H1 (cell line): ENCODE data around the gene KCNQ1. TPM values are rescaled to one million over a fixed set of nuclear protein-coding genes. Genes with fewer than 3 reads are reported as not detected.

Source experiments
- CTCF ChIA-PET: fragments of 300-600 bp; sonication (Branson Sonifier 250); formaldehyde crosslinking; loops from one replicate; lab custom pipeline; 2021; ENCODE audit not compliant: partially characterized antibody; lab: Charles Lee
- POLR2A ChIA-PET: fragments of 300-600 bp; sonication (Branson Sonifier 250); formaldehyde crosslinking; loops from one replicate; lab custom pipeline; 2021; ENCODE audit warnings: inconsistent platforms; ENCODE audit not compliant: partially characterized antibody; lab: Charles Lee
- DNase-seq, 2 experiments: peaks; one replicate each; pipeline versions ENCODE4 v3.0.0 to v3.0.0-alpha.2; 2010 to 2022; ENCODE audit warnings: low spot score in 2 of 2, low read depth in 1 of 2, mixed read lengths in 1 of 2
- FAIRE-seq: peaks from 2 replicates; lab custom pipeline; 2011; peaks lifted over from hg19 to GRCh38; lab: Jason Lieb, UNC
- H2AFZ ChIP-seq: 2 replicates; pipeline ENCODE4 v1.8.1; 2012; ENCODE audit warnings: low read length, inconsistent platforms
- H2AK5ac ChIP-seq: 2 replicates; pipeline ENCODE4 v1.6.1; 2013; ENCODE audit warnings: low read depth, low read length
- H2BK120ac ChIP-seq: replicated peaks from 2 replicates; pipeline ENCODE3; 2013; ENCODE audit warnings: low read depth, low read length, inconsistent platforms
- H2BK12ac ChIP-seq: 2 replicates; pipeline ENCODE4 v1.6.1; 2013; ENCODE audit warnings: low read depth, low read length
- H2BK15ac ChIP-seq: 2 replicates; pipeline ENCODE4 v1.6.1; 2013; ENCODE audit warnings: low read length
- H2BK20ac ChIP-seq: 2 replicates; pipeline ENCODE4 v1.6.1; 2013; ENCODE audit warnings: low read length
- H2BK5ac ChIP-seq: 2 replicates; pipeline ENCODE4 v1.6.1; 2013; ENCODE audit warnings: low read depth, low read length
- H3K14ac ChIP-seq: 2 replicates; pipeline ENCODE4 v1.6.1; 2013; ENCODE audit warnings: inconsistent platforms; ENCODE audit not compliant: insufficient read length
- H3K18ac ChIP-seq: 2 replicates; pipeline ENCODE4 v1.6.1; 2013; ENCODE audit warnings: low read length; ENCODE audit errors: extremely low read depth
- H3K23ac ChIP-seq: 2 replicates; pipeline ENCODE4 v1.6.1; 2013; ENCODE audit warnings: inconsistent platforms; ENCODE audit not compliant: insufficient read length
- H3K23me2 ChIP-seq: 2 replicates; pipeline ENCODE4 v1.6.1; 2013; ENCODE audit warnings: low read depth, low read length
- H3K27ac ChIP-seq: 2 replicates; pipeline ENCODE4 v1.6.1; 2011; ENCODE audit warnings: low read depth, low read length, inconsistent platforms
- H3K27me3 ChIP-seq, 4 experiments: replicated peaks in 1 of 4; 1 replicate in 1 of 4; 2 replicates in 3 of 4; pipeline versions ENCODE4 v1.6.1 to v1.8.1; 2011 to 2013; ENCODE audit warnings: low read length in 3 of 4, mild to moderate bottlenecking in 3 of 4, inconsistent platforms in 2 of 4, mixed read lengths in 2 of 4, moderate library complexity in 1 of 4; ENCODE audit not compliant: control insufficient read depth in 3 of 4, insufficient read depth in 3 of 4; ENCODE audit errors: extremely low read depth in 1 of 4
- H3K36me3 ChIP-seq, 4 experiments: 2 replicates each; pipeline versions ENCODE4 v1.6.1 to v1.8.1; 2011 to 2013; ENCODE audit warnings: mild to moderate bottlenecking in 4 of 4, low read length in 3 of 4, moderate library complexity in 2 of 4, control low read depth in 1 of 4, inconsistent platforms in 1 of 4; ENCODE audit not compliant: insufficient read depth in 4 of 4, control insufficient read depth in 2 of 4
- H3K4ac ChIP-seq: replicated peaks from 2 replicates; pipeline ENCODE3; 2013; ENCODE audit warnings: low read length, low read depth, mixed read lengths, inconsistent platforms; ENCODE audit not compliant: insufficient read length
- H3K4me1 ChIP-seq, 4 experiments: replicated peaks in 1 of 4; 1 replicate in 1 of 4; 2 replicates in 3 of 4; pipeline versions ENCODE4 v1.6.1 to v1.8.1; 2011 to 2013; ENCODE audit warnings: low read length in 3 of 4, inconsistent platforms in 2 of 4, mixed read lengths in 1 of 4; ENCODE audit not compliant: insufficient read depth in 4 of 4, control insufficient read depth in 3 of 4
- H3K4me2 ChIP-seq, 2 experiments: 2 replicates each; pipeline versions ENCODE4 v1.6.1 to v1.8.1; 2011 to 2013; ENCODE audit warnings: low read depth in 2 of 2, low read length in 2 of 2, control low read depth in 1 of 2, inconsistent platforms in 1 of 2, mild to moderate bottlenecking in 1 of 2; ENCODE audit not compliant: insufficient read depth in 1 of 2
- H3K4me3 ChIP-seq, 4 experiments: fragments of 200-600, 300-600 bp in 1 of 4; sonication (generic), shearing (Covaris generic), sonication (Bioruptor Twin) in 1 of 4; 2 replicates each; pipeline versions ENCODE4 v1.5.1 to v1.8.1; 2011 to 2016; ENCODE audit warnings: low read length in 4 of 4, low read depth in 3 of 4, control low read depth in 2 of 4, inconsistent platforms in 2 of 4, mild to moderate bottlenecking in 2 of 4, mixed read lengths in 1 of 4, moderate library complexity in 1 of 4; ENCODE audit not compliant: insufficient read depth in 2 of 4; ENCODE audit errors: extremely low read depth in 1 of 4
- H3K56ac ChIP-seq: replicated peaks from 2 replicates; pipeline ENCODE3; 2013; ENCODE audit warnings: low read depth, mild to moderate bottlenecking, mixed read lengths, low read length, inconsistent platforms; ENCODE audit not compliant: insufficient read length
- H3K79me1 ChIP-seq: 2 replicates; pipeline ENCODE4 v1.6.1; 2013; ENCODE audit warnings: low read depth, low read length, control low read depth
- H3K79me2 ChIP-seq, 2 experiments: 2 replicates each; pipeline versions ENCODE4 v1.6.1 to v1.8.1; 2012 to 2013; ENCODE audit warnings: low read length in 2 of 2, mild to moderate bottlenecking in 2 of 2, inconsistent platforms in 1 of 2; ENCODE audit not compliant: insufficient read depth in 2 of 2, control insufficient read depth in 1 of 2
- H3K9ac ChIP-seq, 4 experiments: replicated peaks in 1 of 4; 1 replicate in 1 of 4; 2 replicates in 3 of 4; pipeline versions ENCODE4 v1.6.1 to v1.8.1; 2011 to 2013; ENCODE audit warnings: low read depth in 3 of 4, low read length in 3 of 4, control low read depth in 2 of 4, mild to moderate bottlenecking in 2 of 4, moderate library complexity in 2 of 4, inconsistent platforms in 1 of 4; ENCODE audit errors: extremely low read depth in 1 of 4
- H3K9me3 ChIP-seq, 2 experiments: 2 replicates each; pipeline versions ENCODE4 v1.6.1 to v1.8.1; 2012 to 2013; ENCODE audit warnings: mild to moderate bottlenecking in 2 of 2, moderate library complexity in 2 of 2, control low read depth in 1 of 2, inconsistent platforms in 1 of 2, low read depth in 1 of 2, low read length in 1 of 2, mixed read lengths in 1 of 2; ENCODE audit not compliant: insufficient read depth in 2 of 2
- H4K20me1 ChIP-seq, 2 experiments: replicated peaks in 1 of 2; 2 replicates each; pipeline versions ENCODE3 to v1.8.1; 2011 to 2013; ENCODE audit warnings: inconsistent platforms in 2 of 2, low read length in 2 of 2, mild to moderate bottlenecking in 1 of 2; ENCODE audit not compliant: insufficient read depth in 2 of 2, control insufficient read depth in 1 of 2
- H4K5ac ChIP-seq: 2 replicates; pipeline ENCODE4 v1.6.1; 2013; ENCODE audit warnings: low read length, low read depth, mixed read lengths, inconsistent platforms; ENCODE audit not compliant: insufficient read length
- H4K8ac ChIP-seq: 2 replicates; pipeline ENCODE4 v1.8.0; 2013; ENCODE audit warnings: mild to moderate bottlenecking, moderate library complexity, low read length, inconsistent platforms; ENCODE audit not compliant: insufficient read depth; ENCODE audit errors: extremely low read depth
- H4K91ac ChIP-seq: replicated peaks from 2 replicates; pipeline ENCODE3; 2013; ENCODE audit warnings: low read length, mixed read lengths, inconsistent platforms; ENCODE audit not compliant: insufficient read length
- CBX5 ChIP-seq: fragments of 300-800, 300-1000 bp; sonication (generic); IDR thresholded peaks from 2 replicates; pipeline ENCODE4 v1.7.1; 2016; ENCODE audit warnings: antibody characterized with exemption, low read length, low read depth
- CBX8 ChIP-seq: fragments of 300-800, 300-1000 bp; sonication (generic); IDR thresholded peaks from 2 replicates; pipeline ENCODE4 v1.7.1; 2016; ENCODE audit warnings: low read depth, low read length, borderline replicate concordance
- GABPA ChIP-seq: IDR thresholded peaks from 2 replicates; pipeline ENCODE4 v1.6.1; 2011; ENCODE audit warnings: mild to moderate bottlenecking, low read length, moderate library complexity, borderline replicate concordance; ENCODE audit not compliant: insufficient read depth
- NRF1 ChIP-seq: IDR thresholded peaks from 2 replicates; pipeline ENCODE4 v1.6.1; 2011; ENCODE audit warnings: mild to moderate bottlenecking, low read depth, low read length, improper control_type of control experiment
- PHF8 ChIP-seq: fragments of 200-600 bp; sonication (generic); conservative IDR thresholded peaks from 2 replicates; pipeline ENCODE4 v1.7.1; 2012; ENCODE audit warnings: low read depth, mild to moderate bottlenecking, inconsistent platforms, low read length, moderate library complexity
- SAP30 ChIP-seq: fragments of 300-600 bp; sonication (generic); IDR thresholded peaks from 2 replicates; pipeline ENCODE4 v1.7.1; 2012; ENCODE audit warnings: low read length, moderate library complexity, mild to moderate bottlenecking, inconsistent platforms; ENCODE audit not compliant: insufficient read depth, insufficient replicate concordance
- WGBS, 2 experiments: shearing (Covaris generic) in 1 of 2; methylation state at CpG; one replicate each; pipeline versions ENCODE4 v1.1.6 to v1.1.7; 2013 to 2015; ENCODE audit warnings: low lambda C conversion rate in 2 of 2, mixed read lengths in 2 of 2, inconsistent platforms in 1 of 2, low coverage in 1 of 2, missing lambda C conversion rate in 1 of 2; ENCODE audit not compliant: insufficient replicate concordance in 2 of 2, insufficient coverage in 1 of 2, insufficient read length in 1 of 2; ENCODE audit errors: extremely low coverage in 1 of 2, missing lambda C conversion rate in 1 of 2; 5-methylcytosine and 5-hydroxymethylcytosine counted together
- polyA plus RNA-seq, 7 experiments: library from polyadenylated mRNA; depleted of rRNA in 3 of 7; stranded (reverse) in 5 of 7; unstranded in 2 of 7; fragments of >200 nt in 5 of 7; fragments of 200-250 nt in 2 of 7; gene quantifications; 1 replicate in 5 of 7; 2 replicates in 1 of 7; 4 replicates in 1 of 7; pipeline versions ENCODE4 v1.2.1 to v1.2.3, GENCODE V29; 2011 to 2013; ENCODE audit warnings: missing spikeins in 2 of 7, mixed read lengths in 2 of 7
- total RNA-seq: library from RNA; stranded (reverse); fragmentation: NEBNext Ultra II Directional; extraction: Animal tissue kit (Norgen Biotek cat#: 25700); gene quantifications from 2 replicates; pipeline ENCODE4 v1.2.1, GENCODE V29; 2021
- TF ChIP-seq, protein P1 (sequence below): IDR thresholded peaks from 2 replicates; pipeline ENCODE4 v1.6.1; 2011; ENCODE audit warnings: low read depth, mild to moderate bottlenecking, low read length; ENCODE audit not compliant: insufficient read depth

The KCNQ1 gene
- total and polyA plus RNA-seq, 2 of the 8 experiments (the other 6 are each of a cell fraction or from before 2014, with no cell fraction given), result 1.9 to 2.0 TPM

DNA sequence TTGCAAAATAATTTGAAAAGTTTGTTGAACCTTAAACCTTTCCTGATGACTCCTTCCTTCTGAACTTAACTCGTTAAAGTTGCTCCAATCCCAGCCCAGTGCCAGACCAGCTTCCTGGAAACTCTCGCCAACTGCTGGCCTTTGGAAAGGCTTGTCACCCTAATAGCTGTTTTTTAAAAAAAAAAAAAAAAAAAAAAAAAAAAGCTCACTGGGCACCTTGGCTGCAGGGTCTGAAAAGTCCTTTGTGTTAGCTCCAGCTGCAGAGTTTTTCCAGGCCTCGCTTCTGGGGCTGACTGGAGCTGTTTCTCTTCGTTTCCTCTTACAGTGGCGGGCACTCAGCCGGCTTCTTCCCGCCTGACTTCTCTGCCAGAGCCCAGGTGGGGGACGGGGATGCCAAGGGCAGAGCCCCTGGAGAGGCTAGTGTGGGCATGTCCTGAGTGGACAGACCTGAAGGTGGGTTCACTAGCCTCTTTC is 229.9 kb downstream of the KCNQ1 start:
- no peak overlapping the region; the same call in 1 of the 2 replicates for H4K8ac ChIP-seq
- H3K4me1 ChIP-seq, result peaks cover 0 to 7% (median 0%) of the 10 kb centered on the region in 4 experiments; a peak in 2 of 7 replicates
- H3K4me2 ChIP-seq, result no peak overlapping the region
- no peak overlapping the region for H3K4me3 ChIP-seq
- no peak overlapping the region for H3K4ac ChIP-seq
- WGBS, 2 experiments, result 91% methylated on average over 8 of the region's 8 CpGs; no CpG with 5 or more reads in 1 of the 2 experiments
- H2BK5ac ChIP-seq, result no peak overlapping the region
- H2AFZ ChIP-seq, result no peak overlapping the region
- peaks cover 16 to 36% of the 10 kb centered on the region in 2 experiments for H4K20me1 ChIP-seq
- H2BK12ac ChIP-seq, result no peak overlapping the region
- H2BK15ac ChIP-seq, result no peak overlapping the region
- H2AK5ac ChIP-seq, result no peak overlapping the region
- no peak overlapping the region for H3K9ac ChIP-seq
- no peak for FAIRE-seq
- no peak overlapping the region for H3K27ac ChIP-seq
- no peak overlapping the region for H2BK20ac ChIP-seq
- peaks cover 0 to 9% of the 10 kb centered on the region in 2 experiments; a peak in 2 of 4 replicates for H3K79me2 ChIP-seq
- TF ChIP-seq GABPA (no peak), CBX8 (no peak), CBX5 (no peak), SAP30 (no peak), NRF1 (no peak), PHF8 (no peak)
- TF ChIP-seq, protein P1, sequence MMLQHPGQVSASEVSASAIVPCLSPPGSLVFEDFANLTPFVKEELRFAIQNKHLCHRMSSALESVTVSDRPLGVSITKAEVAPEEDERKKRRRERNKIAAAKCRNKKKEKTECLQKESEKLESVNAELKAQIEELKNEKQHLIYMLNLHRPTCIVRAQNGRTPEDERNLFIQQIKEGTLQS, result no peak
- H3K79me1 ChIP-seq, result peaks cover 4% of the 10 kb centered on the region; the same call in 1 of the 2 replicates
- H3K23ac ChIP-seq, result no peak overlapping the region
- H3K18ac ChIP-seq, result no peak overlapping the region
- no peaks in the 10 kb centered on the region for H3K9me3 ChIP-seq
- H3K56ac ChIP-seq, result no peak overlapping the region
- H4K91ac ChIP-seq, result no peak overlapping the region
- peaks cover 2% of the 10 kb centered on the region; the same call in 1 of the 2 replicates for H3K23me2 ChIP-seq
- H4K5ac ChIP-seq, result no peak overlapping the region
- no peak for DNase-seq
- H3K36me3 ChIP-seq, result peaks cover 0 to 3% (median 0%) of the 10 kb centered on the region in 4 experiments; a peak in 1 of 8 replicates
- ChIA-PET CTCF (interaction anchor here (1.1 to 2.1 kb wide), 3 partner anchors 21 to 217 kb away, joined by 3 to 6 read pairs (median 3); no protein-coding TSS in a partner anchor), POLR2A (interaction anchor here (1.2 to 1.6 kb wide), 2 partner anchors 10 to 17 kb away, joined by 4 read pairs; no protein-coding TSS in a partner anchor)
- peaks cover 0 to 5% (median 0%) of the 10 kb centered on the region in 4 experiments; a peak in 3 of 7 replicates for H3K27me3 ChIP-seq
- H3K14ac ChIP-seq, result no peak overlapping the region
- H2BK120ac ChIP-seq, result no peak overlapping the region
